Colonic mucosa (tissue), 4 donors: Measurements from ENCODE around the gene TMEM179. TPM values are rescaled to one million over a fixed set of nuclear protein-coding genes. Genes with fewer than 3 reads are reported as not detected.

Source experiments
- DNase-seq: peaks from one replicate; pipeline ENCODE4 v3.0.0-alpha.2; 2020
- H3K27ac ChIP-seq: fragments of 200-600 bp; one replicate; pipeline ENCODE4 v1.8.0; 2021
- H3K27me3 ChIP-seq: fragments of 200-600 bp; one replicate; pipeline ENCODE4 v1.8.0; 2021
- H3K36me3 ChIP-seq: fragments of 200-600 bp; one replicate; pipeline ENCODE4 v1.8.0; 2021
- H3K4me1 ChIP-seq: fragments of 200-600 bp; one replicate; pipeline ENCODE4 v1.8.0; 2021; ENCODE audit warnings: mild to moderate bottlenecking
- H3K4me3 ChIP-seq: fragments of 200-600 bp; one replicate; pipeline ENCODE4 v1.8.0; 2021
- H3K9ac ChIP-seq, 2 donors: one replicate each; pipeline ENCODE4 v1.7.0; 2013; ENCODE audit warnings: control low read depth in 2 of 2, low read depth in 2 of 2, low read length in 2 of 2
- H3K9me3 ChIP-seq: fragments of 200-600 bp; one replicate; pipeline ENCODE4 v1.8.0; 2021
- intact Hi-C: fragments of 100-400 bp; cut with DNase I; formaldehyde crosslinking; loops from one replicate; pipeline ENCODE4 v1.14.1; 2022
- total RNA-seq, 2 donors: library from RNA; stranded (reverse); fragmentation: NEBNext Ultra II Directional in 1 of 2; extraction: Animal tissue kit (Norgen Biotek cat#: 25700) in 1 of 2; gene quantifications; one replicate each; pipeline ENCODE4 v1.2.1, GENCODE V29; 2021
- TF ChIP-seq, protein P1 (sequence below): fragments of 200-600 bp; IDR thresholded peaks from one replicate; pipeline ENCODE4 v1.8.0; 2022; ENCODE audit warnings: antibody characterized with exemption, mild to moderate bottlenecking
- donor health status: healthy.
- donor health status: DM: no; HTN: no; CAD: no.
- donor health status: DM: no; HTN: no; CAD: no.

TMEM179 gene
- total RNA-seq, 2 donors from 2014 or later = 0.69 TPM; not detected in 1

DNA sequence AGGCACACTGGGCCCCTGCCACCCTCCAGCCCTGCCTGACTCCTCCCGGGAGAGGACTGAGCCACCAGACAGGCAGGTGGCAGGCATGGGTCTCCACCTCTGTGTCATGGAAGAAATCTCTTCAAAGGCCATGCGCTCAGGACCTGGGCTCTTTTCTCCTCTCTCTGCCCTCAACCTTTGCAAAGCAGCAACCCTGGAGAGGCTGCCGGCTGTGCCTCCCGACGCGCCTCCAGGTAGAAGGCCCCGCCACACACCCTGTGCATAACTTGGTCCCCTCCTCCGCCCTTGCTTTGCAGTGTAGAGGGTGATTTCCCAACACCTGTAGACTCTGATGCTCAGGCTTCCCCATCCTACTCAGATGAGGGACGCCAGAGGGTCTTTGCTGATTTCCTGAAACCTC, 28.2 kb upstream of the TMEM179 start:
- intact Hi-C loops = no loop called here
- Histone ChIP-seq H3K27me3 (no peaks in the 10 kb centered on the region), H3K4me1 (no peaks in the 10 kb centered on the region), H3K9me3 (no peaks in the 10 kb centered on the region), H3K36me3 (no peaks in the 10 kb centered on the region), H3K9ac (no peak overlapping the region), H3K27ac (no peak overlapping the region), H3K4me3 (no peak overlapping the region)
- TF ChIP-seq, protein P1, sequence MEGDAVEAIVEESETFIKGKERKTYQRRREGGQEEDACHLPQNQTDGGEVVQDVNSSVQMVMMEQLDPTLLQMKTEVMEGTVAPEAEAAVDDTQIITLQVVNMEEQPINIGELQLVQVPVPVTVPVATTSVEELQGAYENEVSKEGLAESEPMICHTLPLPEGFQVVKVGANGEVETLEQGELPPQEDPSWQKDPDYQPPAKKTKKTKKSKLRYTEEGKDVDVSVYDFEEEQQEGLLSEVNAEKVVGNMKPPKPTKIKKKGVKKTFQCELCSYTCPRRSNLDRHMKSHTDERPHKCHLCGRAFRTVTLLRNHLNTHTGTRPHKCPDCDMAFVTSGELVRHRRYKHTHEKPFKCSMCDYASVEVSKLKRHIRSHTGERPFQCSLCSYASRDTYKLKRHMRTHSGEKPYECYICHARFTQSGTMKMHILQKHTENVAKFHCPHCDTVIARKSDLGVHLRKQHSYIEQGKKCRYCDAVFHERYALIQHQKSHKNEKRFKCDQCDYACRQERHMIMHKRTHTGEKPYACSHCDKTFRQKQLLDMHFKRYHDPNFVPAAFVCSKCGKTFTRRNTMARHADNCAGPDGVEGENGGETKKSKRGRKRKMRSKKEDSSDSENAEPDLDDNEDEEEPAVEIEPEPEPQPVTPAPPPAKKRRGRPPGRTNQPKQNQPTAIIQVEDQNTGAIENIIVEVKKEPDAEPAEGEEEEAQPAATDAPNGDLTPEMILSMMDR = no peak
- DNase-seq = no peak

DNA sequence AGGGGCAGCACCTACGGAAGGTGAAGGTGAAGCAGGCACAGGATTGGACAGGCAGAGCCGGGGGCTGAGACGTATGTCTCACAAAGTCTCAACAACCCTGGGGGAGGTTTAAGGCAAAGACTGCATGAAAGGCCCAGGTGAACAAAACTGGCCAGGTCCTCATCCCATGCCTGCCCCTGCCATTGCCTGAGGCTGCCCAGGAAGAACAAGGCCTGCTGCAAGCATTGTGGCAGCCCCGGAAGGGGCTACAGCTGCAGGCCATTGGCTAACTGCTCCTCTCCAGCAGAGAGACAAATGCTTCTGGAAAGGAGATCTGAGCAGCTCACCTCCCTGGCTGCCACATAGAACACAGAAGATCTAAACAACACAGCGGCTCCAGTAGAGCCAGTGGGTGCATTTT, 20.4 kb upstream of the TMEM179 start:
- H3K9ac ChIP-seq = no peak overlapping the region
- H3K4me3 ChIP-seq = no peak overlapping the region
- H3K27me3 ChIP-seq = no peaks in the 10 kb centered on the region
- DNase-seq = no peak
- TF ChIP-seq, protein P1 = no peak
- intact Hi-C loops = no loop called here
- H3K9me3 ChIP-seq = no peaks in the 10 kb centered on the region
- no peaks in the 10 kb centered on the region for H3K36me3 ChIP-seq
- H3K27ac ChIP-seq = no peak overlapping the region
- no peaks in the 10 kb centered on the region for H3K4me1 ChIP-seq

DNA sequence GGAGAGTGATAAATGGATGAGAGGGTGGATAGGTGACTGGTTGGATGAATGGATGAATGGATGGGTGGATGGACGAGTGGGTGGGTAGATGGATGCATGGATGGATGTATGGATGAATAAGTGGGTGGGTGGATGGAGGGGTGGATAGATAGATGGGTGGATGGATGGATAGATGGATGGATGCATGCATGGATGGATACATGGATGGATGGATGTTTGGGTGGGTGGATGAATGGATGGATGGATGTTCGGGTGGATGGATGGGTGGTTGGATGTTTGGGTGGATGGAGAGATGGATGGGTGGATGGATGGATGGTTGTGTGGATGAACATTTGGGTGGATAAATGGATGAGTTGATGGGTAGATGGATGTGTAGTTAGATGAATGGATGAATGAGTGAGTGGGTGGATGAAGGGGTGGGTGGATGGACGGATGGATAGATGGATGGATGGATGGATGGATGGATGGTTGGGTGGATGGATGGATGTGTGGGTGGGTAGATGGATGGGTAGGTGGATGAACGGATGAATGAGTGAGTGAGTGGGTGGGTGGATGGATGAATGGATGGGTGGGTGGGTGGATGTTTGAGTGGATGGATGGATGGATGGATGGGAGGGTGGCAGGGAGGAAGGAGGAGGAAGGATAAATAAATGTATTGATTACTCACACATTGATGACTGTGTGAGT, 9.7 kb upstream of the TMEM179 start:
- Histone ChIP-seq H3K4me1 (no peaks in the 10 kb centered on the region), H3K27me3 (no peaks in the 10 kb centered on the region), H3K27ac (no peak overlapping the region), H3K36me3 (no peaks in the 10 kb centered on the region), H3K4me3 (no peak overlapping the region), H3K9me3 (no peaks in the 10 kb centered on the region), H3K9ac (no peak overlapping the region)
- DNase-seq = no peak
- TF ChIP-seq, protein P1 = no peak
- intact Hi-C loops = no loop called here

DNA sequence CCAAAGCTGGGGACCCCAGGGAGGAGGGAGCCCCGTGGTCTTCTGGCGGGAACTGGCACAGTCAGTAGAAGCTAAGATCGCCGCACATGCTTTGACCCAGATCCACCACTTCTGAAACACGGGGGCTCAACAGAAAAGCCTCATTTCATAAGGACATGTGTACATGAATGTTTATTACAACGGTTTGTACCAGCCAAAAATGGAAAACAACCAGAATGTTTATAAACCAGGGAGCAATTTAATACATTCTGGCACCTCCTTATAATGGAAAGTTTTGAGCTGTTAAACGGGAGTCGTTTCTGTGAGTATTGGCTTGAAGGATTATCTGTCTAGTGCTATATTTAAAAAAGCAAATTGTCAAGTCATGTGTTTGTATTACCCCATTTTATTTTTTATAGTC, 7.3 kb upstream of the TMEM179 start:
- TF ChIP-seq, protein P1 = no peak
- intact Hi-C loops = no loop called here
- no peaks in the 10 kb centered on the region for H3K9me3 ChIP-seq
- no peak overlapping the region for H3K9ac ChIP-seq
- no peaks in the 10 kb centered on the region for H3K27me3 ChIP-seq
- H3K4me3 ChIP-seq = no peak overlapping the region
- H3K27ac ChIP-seq = no peak overlapping the region
- no peak for DNase-seq
- H3K4me1 ChIP-seq = no peaks in the 10 kb centered on the region
- no peaks in the 10 kb centered on the region for H3K36me3 ChIP-seq

DNA sequence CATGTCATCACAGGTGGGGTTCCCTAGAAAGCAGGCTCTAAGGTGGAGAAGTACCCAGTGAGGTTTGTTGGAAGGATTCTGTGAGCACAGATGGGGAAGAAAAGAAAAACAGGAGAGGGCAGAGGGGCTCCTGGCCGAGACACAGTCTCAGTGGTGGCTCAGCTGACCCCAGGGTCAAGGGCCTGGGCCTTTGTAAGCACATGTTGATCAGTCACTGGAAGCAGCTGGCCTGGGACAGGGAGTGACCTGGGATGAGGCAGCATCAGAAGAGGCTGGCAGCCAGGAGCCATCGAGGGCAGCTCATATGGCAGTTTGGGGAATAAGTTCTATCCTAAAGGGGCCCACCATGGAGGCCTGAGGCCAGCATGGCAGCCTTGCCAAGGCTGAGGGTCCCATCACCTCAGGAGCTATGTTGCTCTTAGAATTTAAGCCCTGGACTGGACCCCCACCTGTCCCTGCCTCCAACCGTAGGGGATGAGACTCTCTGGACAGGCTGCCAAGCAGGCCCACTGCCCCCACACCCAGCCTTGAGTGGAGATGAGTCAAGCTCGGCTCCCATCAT, 6.3 kb upstream of the TMEM179 start:
- Histone ChIP-seq H3K4me1 (no peaks in the 10 kb centered on the region), H3K9me3 (no peaks in the 10 kb centered on the region), H3K27ac (no peak overlapping the region), H3K36me3 (no peaks in the 10 kb centered on the region), H3K9ac (no peak overlapping the region), H3K4me3 (no peak overlapping the region), H3K27me3 (no peaks in the 10 kb centered on the region)
- intact Hi-C loops = no loop called here
- TF ChIP-seq, protein P1 = no peak
- DNase-seq = no peak
